MM.1S (cell line): ENCODE measurements around the gene PRDM12.
A peak's percentile ranks its signal among the peaks of the same experiment; 100 is the strongest.

Experiments used
- EZH2 ChIP-seq: fragments of 300-600 bp; sonication (generic); optimal IDR thresholded peaks from 2 replicates; pipeline ENCODE3; 2017; ENCODE audit warnings: low read depth, mild to moderate bottlenecking, antibody characterized with exemption, low read length, mixed read lengths
- EZH2phosphoT487 ChIP-seq: fragments of 300-600 bp; sonication (generic); IDR thresholded peaks from 2 replicates; pipeline ENCODE4 v1.6.1; 2018; ENCODE audit warnings: antibody characterized with exemption, low read length
- TF ChIP-seq, protein P1 (sequence below): fragments of 300-600 bp; sonication (generic); IDR thresholded peaks from 2 replicates; pipeline ENCODE4 v1.5.1; 2016; ENCODE audit warnings: antibody characterized with exemption, low read length, mixed read lengths

DNA sequence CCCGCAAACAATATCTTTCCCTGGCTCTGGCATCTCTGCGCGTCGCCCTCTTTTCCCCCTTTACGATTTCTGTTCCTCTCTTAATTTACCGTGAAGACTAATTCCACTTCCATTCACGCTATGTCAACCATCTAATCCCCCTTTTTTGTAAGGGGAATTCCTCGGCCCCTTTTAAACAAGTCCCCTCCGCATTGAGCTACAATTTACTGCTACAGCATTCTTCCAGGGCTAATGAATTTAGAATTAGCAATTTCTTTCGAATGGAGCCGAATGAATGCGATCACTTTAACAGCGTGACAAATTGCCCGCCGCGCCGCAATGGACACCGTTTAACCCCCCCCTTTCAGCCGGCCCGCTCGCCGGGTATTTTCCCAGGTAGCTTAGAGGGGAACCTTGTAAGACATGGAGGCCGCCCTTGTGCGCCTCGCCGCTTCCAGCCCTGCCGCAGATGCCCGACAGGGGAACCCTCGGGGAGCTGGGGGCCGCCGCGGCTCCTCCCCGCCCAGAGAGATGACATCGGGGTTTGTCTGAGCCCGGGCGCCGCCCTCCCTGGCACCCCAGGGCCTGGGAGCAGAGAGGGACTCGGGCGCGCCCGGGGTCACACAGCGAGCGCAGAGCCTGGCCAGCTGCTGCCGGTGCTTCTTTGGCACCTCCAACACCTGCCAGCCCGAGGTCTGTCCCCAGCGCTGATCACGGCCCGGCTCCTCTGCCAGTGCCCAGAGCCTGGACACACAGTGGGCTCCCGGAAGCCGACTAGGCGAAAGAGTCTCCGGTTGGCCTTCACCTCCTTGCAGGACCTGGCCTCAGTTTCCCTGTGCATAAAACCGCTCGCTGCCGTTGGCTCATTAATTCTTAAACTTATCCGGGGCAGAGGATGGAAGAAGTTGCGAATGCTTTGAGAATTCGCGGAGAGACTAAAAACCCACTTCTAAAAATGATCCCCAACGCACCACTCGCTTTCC lies 1.3 kb downstream of the PRDM12 start:
- TF ChIP-seq, protein P1, sequence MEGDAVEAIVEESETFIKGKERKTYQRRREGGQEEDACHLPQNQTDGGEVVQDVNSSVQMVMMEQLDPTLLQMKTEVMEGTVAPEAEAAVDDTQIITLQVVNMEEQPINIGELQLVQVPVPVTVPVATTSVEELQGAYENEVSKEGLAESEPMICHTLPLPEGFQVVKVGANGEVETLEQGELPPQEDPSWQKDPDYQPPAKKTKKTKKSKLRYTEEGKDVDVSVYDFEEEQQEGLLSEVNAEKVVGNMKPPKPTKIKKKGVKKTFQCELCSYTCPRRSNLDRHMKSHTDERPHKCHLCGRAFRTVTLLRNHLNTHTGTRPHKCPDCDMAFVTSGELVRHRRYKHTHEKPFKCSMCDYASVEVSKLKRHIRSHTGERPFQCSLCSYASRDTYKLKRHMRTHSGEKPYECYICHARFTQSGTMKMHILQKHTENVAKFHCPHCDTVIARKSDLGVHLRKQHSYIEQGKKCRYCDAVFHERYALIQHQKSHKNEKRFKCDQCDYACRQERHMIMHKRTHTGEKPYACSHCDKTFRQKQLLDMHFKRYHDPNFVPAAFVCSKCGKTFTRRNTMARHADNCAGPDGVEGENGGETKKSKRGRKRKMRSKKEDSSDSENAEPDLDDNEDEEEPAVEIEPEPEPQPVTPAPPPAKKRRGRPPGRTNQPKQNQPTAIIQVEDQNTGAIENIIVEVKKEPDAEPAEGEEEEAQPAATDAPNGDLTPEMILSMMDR, result no peak
- peak; percentile 100 for TF ChIP-seq EZH2
- peak; percentile 78; the same call in 1 of the 2 replicates for TF ChIP-seq EZH2phosphoT487
